Activated CD4-positive, alpha-beta T cell treated with anti-CD3 and anti-CD28 coated beads, Interleukin-2, amount 50 U/mL, for 48 hours (primary cell): ENCODE measurements around the gene MSRB1.
"Not testable (repeated sequence)": the region's sequence is repeated elsewhere in the genome, so short reads cannot be mapped to it uniquely, and the experiment has no call there.

Experiments used
- DNase-seq, 2 experiments: peaks; one replicate each; pipeline ENCODE4 v3.0.0-alpha.2; 2020

Gene MSRB1

DNA sequence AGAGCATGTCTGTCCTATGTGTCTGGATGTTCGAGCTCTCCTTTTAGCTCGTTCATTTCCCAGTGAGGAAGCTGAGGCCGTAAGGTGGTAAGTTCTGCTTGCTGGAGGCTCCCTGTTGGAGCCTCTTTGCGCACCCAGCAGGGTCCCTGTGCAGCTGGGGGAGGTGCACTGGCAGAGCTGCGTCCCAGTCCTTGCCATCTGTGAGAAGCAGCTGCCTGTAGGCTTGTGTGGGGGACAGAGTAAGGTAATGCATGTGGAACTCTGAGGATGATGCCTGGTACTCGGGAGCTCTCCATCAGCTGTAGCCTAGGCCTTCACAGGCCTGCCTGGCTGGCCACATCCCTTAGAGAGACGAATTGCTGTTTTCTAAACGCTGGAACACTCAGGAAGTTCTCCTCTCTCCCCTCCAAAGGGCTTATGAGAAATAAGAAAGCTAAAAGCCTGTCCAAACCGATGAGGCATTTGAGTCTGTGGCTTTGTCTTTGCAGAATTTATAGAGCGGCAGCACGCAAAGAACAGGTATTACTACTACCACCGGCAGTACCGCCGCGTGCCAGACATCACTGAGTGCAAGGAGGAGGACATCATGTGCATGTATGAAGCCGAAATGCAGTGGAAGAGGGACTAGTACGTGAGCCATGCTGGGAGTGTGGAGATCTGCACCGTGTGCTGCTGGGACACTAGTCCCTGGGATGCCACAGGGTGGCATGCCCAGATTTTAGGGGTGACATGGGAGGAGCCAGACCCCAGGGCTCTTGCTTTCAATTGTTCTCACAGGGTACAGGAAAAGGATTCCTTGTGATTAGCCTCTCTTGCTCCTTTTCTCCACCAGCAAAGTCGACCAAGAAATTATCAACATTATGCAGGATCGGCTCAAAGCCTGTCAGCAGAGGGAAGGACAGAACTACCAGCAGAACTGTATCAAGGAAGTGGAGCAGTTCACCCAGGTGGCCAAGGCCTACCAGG is 17.9 kb upstream of the MSRB1 start:
- peak; percentile 66 to 71 for DNase-seq

DNA sequence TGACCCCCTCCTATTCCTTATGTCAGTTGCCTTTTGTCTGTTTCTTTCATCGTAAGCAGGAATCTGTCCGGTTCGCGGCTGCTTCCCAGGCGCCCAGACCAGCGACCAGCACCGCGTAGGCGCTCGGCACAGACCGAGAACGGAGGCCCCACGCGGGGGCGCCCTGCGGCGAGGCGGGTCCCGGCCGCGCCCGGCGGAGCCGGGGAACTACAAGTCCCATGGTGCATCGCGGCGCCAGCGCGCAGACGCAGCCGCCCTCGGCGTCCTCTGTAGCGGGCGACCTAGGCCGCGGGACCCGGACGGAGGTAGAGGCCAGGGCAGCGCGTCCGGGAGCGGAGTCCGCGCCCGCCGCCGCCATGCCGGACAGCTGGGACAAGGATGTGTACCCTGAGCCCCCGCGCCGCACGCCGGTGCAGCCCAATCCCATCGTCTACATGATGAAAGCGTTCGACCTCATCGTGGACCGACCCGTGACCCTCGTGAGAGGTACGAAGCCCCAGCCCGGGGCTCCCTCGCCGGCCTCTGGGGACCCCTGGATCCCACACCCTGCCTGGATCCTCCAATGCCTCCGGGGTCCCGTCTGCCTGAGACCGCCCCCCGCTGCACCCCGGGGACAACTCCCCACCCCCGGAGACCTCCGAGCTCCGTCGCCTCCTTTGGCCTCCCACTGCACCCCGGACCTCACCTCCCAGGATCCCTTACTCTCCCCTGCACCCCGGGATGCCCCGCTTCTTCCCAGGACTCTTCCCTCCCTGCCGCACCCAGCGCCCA is 16.5 kb upstream of the MSRB1 start, which contains the start of gene NDUFB10:
NDUFB10 (plus strand) TSS at position 270 of the 771 bp plus-strand sequence; CDS start at position 357, 87 bp downstream.
- DNase-seq, result peak; percentile 93 to 94

DNA sequence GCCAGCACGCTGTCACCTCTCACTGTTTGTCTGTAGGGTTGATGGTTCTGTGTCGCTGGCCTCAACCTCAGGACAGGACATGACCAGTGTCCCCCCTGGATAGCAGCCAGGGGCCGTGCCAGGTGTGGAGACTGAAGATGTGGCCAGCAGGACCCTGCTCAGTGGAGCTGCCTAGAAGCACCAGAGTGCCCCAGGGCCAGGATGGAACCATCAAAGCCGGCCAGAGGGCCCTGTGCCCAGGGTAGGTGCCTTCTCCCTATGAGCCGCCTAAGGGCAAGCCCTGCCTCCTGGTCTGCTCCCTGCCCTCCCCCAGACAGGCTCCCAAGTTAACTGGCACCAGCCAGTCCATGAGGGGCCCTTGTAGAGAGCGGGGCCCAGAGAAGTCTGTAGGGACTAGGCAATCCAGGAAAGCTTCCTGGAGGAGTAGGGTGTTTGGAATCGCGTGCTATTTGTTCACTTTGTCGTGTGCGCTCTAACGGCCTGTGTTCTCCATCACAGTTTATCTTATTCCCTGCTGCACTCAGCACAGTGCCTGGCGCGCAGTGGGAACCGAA is 15.8 kb upstream of the MSRB1 start:
- no peak for DNase-seq

DNA sequence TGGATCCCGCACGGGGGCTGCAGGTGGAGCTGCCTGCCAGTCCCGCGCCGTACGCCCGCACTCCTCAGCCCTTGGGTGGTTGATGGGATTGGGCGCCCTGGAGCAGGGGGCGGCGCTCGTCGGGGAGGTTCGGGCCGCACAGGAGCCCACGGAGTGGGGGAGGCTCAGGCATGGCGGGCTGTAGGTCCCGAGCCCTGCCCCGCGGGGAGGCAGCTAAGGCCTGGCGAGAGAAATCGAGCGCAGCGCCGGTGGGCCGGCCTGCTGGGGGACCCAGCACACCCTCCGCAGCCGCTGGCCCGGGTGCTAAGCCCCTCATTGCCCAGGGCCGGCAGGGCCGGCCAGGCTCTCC is 15.1 kb upstream of the MSRB1 start:
- not testable (repeated sequence) for DNase-seq

DNA sequence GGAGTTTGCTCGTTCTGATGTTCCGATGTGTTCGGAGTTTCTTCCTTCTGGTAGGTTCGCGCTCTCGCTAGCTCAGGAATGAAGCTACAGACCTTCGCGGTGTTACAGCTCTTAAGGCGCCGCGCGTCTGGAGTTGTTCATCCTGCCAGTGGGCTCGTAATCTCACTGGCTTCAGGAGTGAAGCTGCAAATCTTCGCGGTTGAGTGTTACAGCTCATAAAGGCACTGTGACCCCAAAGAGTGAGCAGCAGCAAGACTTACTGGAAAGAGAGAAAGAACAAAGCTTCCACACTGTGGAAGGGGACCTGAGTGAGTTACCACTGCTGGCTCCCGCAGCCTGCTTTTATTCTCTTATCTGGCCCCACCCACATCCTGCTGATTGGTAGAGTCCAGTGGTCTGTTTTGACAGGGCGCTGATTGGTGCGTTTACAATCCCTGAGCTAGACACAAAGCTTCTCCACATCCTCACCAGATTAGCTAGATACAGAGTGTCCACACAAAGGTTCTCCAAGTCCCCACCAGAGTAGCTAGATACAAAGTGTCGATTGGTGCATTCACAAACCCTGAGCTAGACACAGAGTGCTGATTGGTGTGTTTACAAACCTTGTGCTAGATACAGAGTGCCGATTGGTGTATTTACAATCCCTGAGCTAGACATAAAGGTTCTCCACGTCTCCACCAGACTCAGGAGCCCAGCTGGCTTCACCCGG is 14.6 kb upstream of the MSRB1 start:
- not testable (repeated sequence) for DNase-seq

DNA sequence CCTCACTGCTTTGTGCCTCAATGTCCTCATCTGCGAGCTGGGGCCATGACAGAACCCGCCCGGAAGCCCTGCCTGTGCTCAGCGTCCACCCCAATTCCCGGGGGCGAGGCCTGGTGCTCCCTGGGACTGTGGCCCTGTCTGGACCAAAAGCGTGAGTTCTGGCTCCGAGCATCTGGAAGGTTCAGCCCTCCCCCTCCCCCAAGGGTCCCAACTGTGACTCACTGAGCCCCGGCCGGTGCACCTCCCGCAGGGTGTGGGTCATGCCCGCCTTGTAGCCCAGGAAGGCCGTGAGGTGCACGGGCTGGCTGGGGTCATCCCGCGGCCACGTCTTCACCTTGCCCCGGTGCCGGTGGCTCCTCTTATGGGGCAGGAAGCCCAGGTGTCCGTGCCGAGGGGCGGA is 10.7 kb upstream of the MSRB1 start:
- no peak for DNase-seq

DNA sequence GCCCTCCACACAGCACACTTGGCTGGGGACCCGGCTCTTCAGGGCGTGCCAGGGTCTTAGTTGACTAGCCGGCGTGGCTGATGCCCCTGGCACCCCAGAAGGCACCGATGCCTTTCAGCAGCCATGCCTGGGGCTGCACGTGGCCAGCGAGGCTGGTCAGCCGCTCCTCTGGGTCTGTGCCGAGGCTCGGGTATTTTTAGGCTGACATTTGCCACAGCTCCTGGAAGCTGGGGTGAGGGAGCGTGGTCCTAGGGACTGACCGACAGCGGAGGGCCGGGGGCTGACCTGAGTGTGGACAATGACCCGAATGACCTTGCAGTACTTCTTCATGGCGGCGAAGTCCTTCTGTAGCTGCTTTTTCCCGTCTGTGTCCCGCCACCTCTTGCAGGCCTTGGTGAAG is 7.6 kb upstream of the MSRB1 start:
- no peak for DNase-seq

DNA sequence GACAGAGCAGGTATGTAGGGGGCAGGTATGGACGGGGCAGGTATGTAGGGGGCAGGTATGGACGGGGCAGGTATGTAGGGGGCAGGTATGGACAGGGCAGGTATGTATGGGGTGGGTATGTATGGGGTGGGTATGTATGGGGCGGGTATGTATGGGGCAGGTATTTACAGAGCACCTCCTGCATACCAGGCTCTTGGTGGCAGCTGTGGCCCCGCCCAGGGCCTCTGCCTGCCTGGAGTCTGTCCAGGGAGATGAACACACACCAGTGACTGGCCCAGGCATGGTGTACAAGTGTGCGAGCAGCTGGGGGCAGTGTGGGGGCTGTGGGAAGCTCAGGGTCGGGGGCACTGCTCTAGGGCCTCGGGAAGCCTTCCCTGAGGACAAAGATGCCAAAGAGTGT is 7.0 kb upstream of the MSRB1 start:
- DNase-seq, result no peak

DNA sequence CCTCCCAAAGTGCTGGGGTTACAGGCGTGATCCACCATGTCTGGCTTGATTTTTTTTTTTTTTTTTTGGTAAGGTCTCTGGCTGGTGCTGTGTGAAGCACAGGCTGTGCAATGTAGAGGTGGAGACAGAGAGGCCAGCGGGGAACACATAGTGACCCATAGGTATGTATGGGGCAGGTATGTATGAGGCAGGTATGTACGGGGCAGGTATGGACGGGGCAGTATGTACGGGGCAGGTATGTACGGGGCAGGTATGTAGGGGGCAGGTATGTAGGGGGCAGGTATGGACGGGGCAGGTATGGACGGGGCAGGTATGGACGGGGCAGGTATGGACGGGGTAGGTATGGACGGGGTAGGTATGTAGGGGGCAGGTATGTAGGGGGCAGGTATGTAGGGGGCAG is 6.5 kb upstream of the MSRB1 start:
- no peak for DNase-seq

DNA sequence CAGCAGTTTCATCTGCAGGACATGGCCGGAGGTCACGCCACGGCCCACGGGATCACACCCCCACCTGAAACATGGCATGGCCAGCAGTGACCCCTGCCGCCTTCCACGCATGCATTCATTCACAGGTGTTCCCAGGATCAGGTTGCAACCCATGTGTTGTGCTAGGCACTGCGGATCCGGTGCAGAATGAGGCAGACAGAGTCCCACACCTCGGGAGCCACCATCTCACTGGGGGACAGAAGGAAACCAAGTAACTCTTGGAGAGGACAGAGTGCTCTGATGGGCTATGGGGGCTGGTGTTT is 4.3 kb upstream of the MSRB1 start:
- no peak for DNase-seq

DNA sequence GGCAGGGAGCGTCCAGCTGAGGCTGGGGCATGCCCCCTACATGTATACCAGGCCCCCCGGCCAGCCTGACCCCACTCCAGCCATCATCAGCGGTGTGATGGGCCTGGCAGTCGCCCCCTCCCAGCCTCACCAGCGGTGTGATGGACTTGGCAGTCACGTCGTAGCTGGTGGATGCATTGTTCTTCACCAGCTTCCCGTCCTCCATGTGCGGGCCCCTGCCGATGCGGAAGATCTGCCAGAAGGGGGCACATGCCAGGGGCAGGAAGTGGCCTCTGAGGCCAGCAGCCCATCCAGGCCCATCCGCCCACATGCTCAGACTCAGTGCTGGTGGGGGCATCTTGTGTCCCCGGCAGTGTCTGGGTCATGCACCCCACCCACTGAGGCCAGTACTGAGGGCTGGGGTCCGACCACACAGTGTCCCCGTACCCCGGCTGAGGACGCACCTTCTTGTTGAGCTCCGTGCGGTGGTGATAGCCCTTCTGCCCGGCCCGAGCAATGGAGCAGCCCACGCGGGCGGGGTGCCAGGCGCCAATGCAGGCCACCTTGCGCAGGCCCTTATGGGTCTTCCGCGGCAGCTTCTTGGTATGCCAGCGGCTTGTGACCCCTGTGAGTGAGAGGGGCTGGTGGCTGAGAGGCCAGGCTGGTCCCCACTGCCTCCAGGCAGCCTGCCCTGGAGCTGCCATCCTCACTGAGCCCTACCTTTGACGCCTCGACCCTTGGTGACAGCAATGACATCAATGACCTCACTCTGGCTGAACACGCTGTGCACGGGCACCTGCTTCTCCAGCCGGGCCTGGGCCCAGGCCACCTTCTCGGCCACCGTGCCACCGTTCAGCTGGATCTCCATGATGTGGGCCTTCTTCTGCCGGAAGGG is 3.7 kb upstream of the MSRB1 start:
- no peak for DNase-seq

DNA sequence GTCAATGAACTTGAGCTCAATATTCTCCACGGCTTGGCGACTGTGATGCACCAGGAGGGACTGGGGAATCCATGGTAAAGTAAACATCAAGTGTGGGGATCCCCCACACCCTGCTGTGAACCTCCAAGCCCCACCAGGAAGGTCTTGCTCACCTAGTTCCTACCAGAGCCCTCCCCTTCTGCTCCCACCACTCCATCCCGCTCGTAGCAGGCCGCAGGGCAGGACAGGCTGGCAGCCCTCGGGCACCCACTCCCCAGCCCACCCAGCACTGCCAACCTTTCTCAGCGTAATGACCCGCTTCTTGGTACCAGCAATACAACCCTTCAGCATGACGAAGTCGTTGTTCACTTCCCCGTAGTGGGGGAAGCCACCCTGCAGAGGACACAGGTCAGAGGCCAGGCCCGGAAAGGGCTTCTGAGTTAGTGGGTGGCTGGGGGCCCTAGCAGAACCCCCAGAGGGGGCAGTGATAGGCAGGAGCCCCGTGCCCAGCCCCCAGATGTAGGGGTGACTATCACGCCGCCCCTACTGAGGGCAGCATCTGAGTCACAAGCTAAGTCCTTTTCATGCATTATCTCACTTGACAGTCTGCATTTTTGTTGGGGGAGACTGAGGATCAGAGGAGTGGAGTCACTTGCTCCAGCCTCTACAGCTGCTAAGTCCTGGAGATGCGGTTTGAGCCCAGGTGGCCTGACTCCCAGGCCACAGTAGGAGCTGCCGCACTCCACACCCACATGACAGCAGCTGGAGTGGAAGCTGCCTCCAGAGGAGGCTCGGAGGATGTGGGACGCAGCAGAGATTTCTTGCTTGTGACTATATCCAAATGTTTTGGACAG is 2.8 kb upstream of the MSRB1 start:
- DNase-seq, result no peak

DNA sequence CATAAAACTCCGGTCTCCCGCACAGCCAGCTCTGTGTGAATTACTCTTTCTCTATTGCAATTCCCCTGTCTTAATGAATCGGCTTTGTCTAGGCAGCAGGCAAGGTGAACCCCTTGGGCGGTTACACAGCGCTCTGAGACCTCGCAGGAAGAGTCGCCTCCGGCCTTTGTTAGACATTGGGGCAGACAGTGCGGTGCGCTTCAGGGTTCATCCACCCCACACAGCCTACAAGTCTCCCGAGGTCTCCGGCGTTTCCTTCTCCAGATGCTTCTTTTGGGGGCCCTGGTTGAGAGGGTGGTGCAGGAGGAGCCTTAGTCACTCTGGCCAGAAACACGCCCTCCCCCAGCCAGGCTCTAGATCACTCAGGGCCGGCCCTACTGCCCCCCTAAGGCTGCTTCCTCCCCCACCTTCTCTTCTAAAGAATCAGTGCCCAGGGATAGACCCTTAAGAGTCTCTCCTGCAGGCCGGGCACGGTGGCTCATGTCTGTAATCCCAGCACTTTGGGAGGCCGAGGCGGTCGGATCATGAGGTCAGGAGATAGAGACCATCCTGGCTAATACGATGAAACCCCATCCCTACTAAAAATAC is 1.7 kb upstream of the MSRB1 start:
- no peak for DNase-seq

DNA sequence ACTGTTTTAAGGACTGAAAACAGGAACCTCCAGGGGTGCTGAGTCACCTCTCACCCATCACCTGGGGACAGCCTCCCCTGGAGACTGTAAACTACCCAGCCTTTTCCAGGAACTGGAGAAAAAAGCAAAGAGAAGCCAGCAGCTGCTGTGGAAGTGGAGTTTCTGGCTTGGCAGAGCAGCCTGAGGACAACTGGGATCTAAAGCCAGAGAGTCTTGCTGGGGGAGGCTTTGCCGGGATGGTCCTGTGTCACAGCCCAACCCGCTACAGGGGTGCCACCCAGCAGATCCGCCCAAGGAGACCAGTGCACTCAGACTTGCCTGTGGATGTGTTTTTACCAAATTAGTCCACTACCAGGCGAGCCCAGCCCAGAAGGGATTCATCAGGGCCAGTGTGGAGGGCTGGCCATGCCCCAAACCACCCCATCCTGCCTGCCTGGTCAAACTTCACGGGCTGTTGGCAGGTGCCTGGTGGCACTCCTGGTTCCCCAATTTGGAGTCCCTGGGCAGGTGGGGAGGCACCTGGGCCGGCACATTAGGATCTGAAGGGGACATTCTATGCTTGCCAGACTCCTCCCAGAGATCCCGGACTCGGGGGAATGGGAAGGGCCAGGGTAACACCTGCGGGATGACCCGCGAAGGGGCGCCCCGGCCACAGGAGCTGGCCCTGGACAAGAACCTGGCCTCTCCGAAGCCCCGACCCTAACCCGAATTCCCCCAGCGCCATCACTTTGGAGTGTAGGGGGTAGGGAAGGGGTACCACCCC is 771 bp downstream of the MSRB1 start:
- peak in 1 of 2 experiments; percentile 36 for DNase-seq

DNA sequence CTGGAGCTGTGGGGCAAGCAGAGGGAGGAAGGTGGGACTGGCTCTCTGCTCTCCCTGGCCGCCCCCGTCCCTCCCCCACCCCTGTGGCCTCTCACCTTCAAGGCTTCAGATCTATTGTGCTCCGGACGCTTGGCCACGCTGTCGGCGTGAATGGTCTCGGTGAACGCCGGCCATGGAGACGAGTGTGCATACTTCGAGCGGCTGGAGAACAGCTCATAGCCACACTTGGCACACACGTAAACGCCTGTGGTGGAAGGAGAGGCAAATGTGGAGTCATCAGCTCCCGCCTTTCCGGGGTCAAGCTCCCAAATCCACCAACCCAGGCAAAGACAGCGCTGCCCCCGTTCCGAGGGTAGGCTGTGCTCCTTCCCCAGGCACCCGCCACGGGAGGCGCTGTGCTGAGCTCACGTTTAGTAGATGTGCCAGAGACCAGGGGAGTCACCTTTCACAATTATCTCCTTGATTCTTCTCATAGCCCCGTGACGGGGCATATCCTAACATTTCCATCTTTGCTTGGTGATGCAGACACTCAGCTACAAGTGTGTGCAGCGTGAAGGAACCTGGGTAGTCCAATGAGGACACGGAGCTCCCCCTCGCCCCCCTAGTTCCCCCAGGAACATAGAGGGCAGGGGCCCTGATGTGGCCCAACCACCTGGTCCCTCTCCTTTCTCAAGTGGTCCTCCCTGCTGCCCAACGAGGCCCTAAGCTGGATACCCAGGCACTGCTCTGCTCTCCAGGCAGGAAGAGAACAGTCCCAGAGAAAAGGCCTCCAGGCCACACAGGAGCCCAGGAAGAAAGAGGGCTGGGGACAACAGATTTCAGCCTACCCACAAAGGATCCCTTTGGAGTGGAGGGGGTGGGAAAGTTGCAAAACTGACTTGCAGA is 1.6 kb downstream of the MSRB1 start:
- DNase-seq, result no peak

DNA sequence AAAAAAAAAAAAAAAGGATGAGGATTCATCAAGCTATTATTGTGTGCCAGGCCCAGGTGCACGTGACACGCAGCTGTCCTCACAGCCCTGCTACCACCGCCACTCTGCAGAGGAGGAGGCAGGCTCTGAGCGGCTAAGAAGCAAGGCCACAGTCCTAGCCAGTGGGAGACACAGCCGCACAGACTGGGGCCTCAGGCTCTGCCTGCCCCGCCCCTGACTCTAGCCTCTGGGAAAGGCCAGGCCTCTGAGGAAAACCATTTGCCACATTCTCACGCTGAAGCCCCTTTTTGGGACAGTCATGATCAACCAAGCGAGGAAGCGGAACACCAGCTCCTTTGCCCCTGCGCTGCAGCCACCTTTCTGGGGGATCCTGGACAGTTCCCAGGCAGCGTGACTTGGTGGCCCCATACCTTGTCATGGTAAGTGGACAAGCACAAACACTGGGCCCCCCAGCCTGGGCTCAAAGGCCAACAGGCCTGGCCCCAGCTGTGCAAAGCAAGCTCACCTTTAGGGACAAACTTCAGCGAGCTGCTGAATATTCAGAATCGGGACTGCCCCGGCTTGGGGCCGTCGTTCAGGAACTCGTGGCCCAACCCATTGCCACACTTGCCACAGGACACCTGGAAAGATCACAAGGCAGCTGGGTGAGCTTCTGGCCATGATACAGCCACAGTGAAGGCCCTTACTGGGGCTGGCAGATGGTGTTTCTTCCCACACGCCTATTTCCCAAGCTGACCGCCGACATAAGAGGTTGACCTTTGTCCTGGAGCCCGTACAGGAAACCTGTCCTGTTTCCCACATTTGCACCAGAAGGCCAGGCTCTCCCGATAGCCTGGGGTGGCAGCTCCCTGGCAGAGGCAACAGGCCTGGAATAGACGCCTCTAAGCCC is 2.5 kb downstream of the MSRB1 start:
- DNase-seq, result no peak

DNA sequence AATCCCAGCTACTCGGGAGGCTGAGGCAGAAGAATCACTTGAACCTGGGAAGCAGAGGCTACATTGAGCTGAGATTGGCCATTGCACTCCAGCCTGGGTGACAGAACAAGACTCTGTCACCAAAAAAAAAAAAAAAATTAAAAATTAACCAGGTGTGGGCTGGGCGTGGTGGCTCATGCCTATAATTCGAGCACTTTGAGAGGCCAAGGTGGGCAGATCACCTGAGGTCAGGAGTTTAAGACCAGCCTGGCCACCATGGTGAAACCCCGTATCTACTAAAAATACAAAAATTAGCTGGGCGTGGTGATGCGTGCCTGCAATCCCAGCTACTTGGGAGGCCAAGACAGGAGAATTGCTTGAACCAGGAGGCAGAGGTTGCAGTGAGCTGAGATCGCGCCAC is 3.2 kb downstream of the MSRB1 start:
- not testable (repeated sequence) for DNase-seq

DNA sequence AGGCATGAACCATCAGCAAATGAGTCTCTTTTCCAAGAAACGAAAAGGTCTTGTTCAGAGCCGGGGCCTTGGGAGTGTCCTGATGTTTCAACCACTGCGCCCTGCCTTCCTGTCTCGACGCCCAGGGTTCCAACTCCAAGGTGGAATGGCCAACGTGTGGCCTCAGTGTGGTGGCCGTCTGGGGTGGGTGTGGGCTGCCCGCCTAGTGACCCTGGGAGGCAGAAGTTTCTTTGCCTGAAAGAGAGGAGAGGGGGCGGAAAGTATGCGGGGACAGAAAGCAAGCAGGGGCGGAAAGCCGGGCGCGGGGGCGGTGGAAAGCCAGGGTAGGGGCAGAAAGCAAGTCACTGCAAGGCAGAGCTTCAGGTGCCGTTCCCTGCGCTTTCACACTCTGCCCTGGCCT is 4.1 kb downstream of the MSRB1 start:
- DNase-seq, result no peak
